ENCODE measurements around the gene ERI3. TPM values are rescaled to one million over a fixed set of nuclear protein-coding genes. Genes with fewer than 3 reads are reported as not detected.

Gene ERI3
- total RNA-seq, 1 donor, result 50.0 TPM

DNA sequence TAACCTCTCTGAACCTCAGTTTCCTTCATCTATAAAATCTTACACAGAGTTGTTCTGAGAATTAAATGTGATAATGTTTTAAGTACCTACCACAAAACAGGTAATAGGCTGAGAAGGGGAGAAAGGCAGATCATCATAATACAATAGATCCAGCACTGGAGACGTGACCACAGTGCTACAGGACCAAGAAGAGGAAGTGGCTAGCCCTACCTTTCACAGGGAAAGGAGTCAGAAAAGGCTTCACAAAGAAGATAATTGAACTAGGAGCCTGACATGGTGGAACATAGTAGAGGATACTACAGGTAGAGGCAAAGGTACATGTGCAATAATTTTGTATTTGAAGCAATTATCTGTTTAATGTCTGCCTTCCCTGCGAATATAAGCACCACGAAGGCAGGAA is 45.1 kb downstream of the ERI3 start:
- TF ChIP-seq, protein P1, sequence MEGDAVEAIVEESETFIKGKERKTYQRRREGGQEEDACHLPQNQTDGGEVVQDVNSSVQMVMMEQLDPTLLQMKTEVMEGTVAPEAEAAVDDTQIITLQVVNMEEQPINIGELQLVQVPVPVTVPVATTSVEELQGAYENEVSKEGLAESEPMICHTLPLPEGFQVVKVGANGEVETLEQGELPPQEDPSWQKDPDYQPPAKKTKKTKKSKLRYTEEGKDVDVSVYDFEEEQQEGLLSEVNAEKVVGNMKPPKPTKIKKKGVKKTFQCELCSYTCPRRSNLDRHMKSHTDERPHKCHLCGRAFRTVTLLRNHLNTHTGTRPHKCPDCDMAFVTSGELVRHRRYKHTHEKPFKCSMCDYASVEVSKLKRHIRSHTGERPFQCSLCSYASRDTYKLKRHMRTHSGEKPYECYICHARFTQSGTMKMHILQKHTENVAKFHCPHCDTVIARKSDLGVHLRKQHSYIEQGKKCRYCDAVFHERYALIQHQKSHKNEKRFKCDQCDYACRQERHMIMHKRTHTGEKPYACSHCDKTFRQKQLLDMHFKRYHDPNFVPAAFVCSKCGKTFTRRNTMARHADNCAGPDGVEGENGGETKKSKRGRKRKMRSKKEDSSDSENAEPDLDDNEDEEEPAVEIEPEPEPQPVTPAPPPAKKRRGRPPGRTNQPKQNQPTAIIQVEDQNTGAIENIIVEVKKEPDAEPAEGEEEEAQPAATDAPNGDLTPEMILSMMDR (IDR thresholded peaks at IDR 0.05; ENCODE audit: insufficient read depth, low read length), result no peak
- H3K4me3 ChIP-seq (ENCODE audit: low read depth, low read length), result no peak overlapping the region
- no peak for DNase-seq (ENCODE audit: low read depth)

DNA sequence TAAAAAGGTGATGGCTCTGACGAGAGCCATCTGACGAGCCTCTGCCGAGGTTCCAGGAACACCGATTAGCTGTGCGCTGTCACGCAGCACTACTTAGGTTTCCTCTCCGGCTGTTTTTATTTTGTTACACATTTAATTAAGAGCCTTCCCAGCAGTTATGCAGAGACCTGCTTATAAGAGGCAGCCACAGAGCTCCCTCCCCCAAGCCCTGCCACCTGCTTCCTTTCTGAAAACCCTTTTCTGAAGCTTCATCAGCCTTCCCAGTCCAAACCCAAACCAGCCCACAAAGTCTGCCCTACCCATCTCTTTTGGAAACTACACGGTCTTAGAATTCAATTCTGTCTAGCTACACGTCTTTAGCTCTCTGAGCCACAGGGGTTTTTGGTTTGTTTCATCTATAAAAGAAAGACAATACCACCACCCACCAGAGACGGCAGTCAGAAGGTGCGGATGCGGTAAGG is 49.1 kb downstream of the ERI3 start:
- DNase-seq (ENCODE audit: low read depth), result no peak
- TF ChIP-seq, protein P1 (IDR thresholded peaks at IDR 0.05; ENCODE audit: insufficient read depth, low read length), result no peak
- H3K4me3 ChIP-seq (ENCODE audit: low read depth, low read length), result no peak overlapping the region

DNA sequence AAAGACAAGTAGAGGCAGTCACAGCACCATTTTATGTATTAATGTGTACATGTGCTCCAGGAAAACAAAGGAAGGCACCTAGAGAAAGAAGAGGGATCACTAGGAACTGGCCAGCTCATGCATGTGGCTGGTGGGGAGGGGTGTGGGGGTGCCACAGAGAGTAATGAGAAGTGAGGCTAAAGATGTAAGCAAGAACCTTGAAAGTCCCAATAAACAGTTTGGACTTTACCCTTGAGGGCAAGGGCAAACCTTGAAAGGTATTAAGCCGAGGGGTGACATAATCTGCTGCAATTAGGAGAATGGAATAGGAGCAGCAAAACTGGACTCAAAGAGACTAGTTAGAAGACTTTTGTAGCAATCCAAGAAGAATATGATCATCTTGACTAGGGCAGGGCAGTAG is 51.5 kb downstream of the ERI3 start:
- no peak overlapping the region for H3K4me3 ChIP-seq (ENCODE audit: low read depth, low read length)
- no peak for DNase-seq (ENCODE audit: low read depth)
- TF ChIP-seq, protein P1 (IDR thresholded peaks at IDR 0.05; ENCODE audit: insufficient read depth, low read length), result no peak

DNA sequence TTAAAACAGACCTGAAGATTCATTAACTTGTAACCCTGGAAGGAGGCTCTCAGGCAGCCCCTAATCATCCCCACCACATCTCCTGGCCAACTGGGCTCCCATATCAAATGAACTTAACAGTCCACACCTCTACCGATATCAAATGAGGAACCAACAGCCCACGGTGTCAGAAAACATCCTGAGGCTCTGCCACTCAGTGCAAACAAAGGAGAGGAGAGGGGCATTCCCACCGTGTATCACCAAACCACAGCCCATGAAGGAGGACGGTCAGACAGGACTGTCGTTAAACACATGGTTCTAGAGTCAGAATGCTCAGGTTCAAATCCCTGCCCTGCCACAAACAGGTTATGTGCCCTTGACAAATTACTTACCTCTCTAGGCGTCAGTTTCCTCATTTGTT is 52.5 kb downstream of the ERI3 start:
- DNase-seq (ENCODE audit: low read depth), result no peak
- no peak overlapping the region for H3K4me3 ChIP-seq (ENCODE audit: low read depth, low read length)
- TF ChIP-seq, protein P1 (IDR thresholded peaks at IDR 0.05; ENCODE audit: insufficient read depth, low read length), result no peak

DNA sequence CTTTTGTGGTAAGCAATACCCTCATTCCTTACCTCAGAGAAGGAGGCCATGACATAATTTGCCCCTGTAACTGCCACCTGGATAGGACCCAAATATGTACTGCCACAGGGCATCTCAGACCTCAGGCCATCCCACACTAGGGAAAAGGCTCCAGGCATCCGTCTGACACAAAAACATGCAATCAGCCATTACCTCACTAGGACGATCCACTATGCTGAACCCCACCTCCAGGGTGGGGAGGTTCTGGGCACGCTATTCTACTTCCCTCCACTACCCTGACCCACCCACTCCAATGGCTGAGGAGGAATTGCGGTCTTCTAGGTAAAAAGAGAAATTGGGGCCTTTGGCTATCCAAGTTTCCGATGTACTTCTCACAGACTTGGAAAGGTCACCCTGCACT is 53.6 kb downstream of the ERI3 start:
- TF ChIP-seq, protein P1 (IDR thresholded peaks at IDR 0.05; ENCODE audit: insufficient read depth, low read length), result no peak
- DNase-seq (ENCODE audit: low read depth), result no peak
- H3K4me3 ChIP-seq (ENCODE audit: low read depth, low read length), result no peak overlapping the region

DNA sequence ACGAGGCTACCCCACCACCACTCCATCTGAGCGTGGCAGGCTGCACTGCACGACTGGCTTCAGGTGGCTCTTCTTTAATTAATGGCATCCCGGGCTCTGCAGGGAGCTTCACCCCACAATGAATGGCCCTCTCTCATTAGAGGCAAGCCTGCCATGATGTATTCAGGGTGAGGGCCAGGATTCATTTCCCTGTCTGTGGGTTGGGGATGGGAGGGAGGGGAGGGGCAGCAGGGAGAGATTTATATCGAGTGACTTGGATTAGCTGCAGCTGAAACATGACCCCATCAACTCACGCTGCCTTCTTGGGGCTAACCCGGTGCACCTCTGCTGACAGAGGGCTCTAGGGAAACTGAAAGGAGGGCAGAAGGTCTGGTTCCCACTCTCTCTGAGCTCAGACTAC is 54.2 kb downstream of the ERI3 start:
- TF ChIP-seq, protein P1 (IDR thresholded peaks at IDR 0.05; ENCODE audit: insufficient read depth, low read length), result no peak
- no peak for DNase-seq (ENCODE audit: low read depth)
- H3K4me3 ChIP-seq (ENCODE audit: low read depth, low read length), result no peak overlapping the region

DNA sequence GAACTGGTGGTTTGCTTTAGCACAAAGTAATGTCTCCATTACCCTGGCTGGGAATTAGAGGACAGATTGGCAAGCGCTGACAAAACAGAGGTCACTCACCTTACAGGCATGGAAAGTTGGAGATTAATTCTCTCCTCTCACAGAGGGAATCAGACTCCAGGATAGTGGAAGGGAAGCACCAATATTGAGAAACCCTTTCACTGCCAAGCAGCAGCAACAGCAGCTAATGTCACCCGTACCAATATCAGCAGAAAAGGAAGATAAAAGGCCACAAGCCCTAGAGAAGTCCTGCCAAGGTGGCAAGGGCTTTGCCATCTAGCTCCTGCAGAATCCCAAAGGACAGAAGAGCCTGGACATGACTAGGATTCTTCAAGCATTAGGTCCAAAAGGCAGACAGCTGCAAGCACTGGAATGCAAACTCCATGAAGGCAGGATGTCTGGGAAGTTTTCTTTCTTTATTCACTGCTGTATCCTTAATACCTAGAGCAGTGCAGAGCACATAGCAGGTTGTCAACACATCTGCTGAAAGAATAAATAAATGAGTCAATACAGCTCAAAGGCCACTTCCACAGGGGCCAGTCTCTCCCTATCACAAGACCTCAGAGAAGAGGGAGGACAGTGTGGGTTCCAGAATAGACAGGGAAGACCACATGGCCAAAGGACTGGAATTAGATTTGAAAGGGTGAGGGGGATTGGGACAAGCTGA is 57.2 kb downstream of the ERI3 start:
- no peak overlapping the region for H3K4me3 ChIP-seq (ENCODE audit: low read depth, low read length)
- no peak for DNase-seq (ENCODE audit: low read depth)
- TF ChIP-seq, protein P1 (IDR thresholded peaks at IDR 0.05; ENCODE audit: insufficient read depth, low read length), result no peak
